Smooth muscle cell (in vitro differentiated cells): ENCODE results near the gene TEN1. TPM values are rescaled to one million over a fixed set of nuclear protein-coding genes. Genes with fewer than 3 reads are reported as not detected.

Experiments
- DNase-seq: peaks from one replicate; lab custom pipeline; 2025; ENCODE audit not compliant: unreplicated experiment; lab: John Stamatoyannopoulos, UW
- H2AFZ ChIP-seq: fragments of 200-600 bp; sonication (generic); 2 replicates; pipeline ENCODE4 v1.6.0; 2016; ENCODE audit warnings: antibody characterized with exemption, low read depth, mild to moderate bottlenecking
- H3F3A ChIP-seq: fragments of 200-600 bp; sonication (generic); 2 replicates; pipeline ENCODE4 v1.6.0; 2017; ENCODE audit warnings: antibody characterized with exemption, low read depth
- H3K27ac ChIP-seq: fragments of 200-600 bp; sonication (generic); 2 replicates; pipeline ENCODE4 v1.5.1; 2016; ENCODE audit warnings: low read depth, mild to moderate bottlenecking
- H3K27me3 ChIP-seq: fragments of 200-600 bp; sonication (generic); 2 replicates; pipeline ENCODE4 v1.6.1; 2016; ENCODE audit warnings: low read depth, mild to moderate bottlenecking
- H3K36me3 ChIP-seq: fragments of 200-600 bp; sonication (generic); 2 replicates; pipeline ENCODE4 v1.5.1; 2016; ENCODE audit warnings: low read depth
- H3K4me1 ChIP-seq: fragments of 200-600 bp; sonication (generic); 2 replicates; pipeline ENCODE4 v1.5.1; 2016; ENCODE audit warnings: low read depth
- H3K4me2 ChIP-seq: fragments of 200-600 bp; sonication (generic); 2 replicates; pipeline ENCODE4 v1.6.0; 2016; ENCODE audit warnings: mild to moderate bottlenecking
- H3K4me3 ChIP-seq: fragments of 200-600 bp; sonication (generic); 2 replicates; pipeline ENCODE4 v1.5.1; 2016; ENCODE audit warnings: mild to moderate bottlenecking
- H3K79me2 ChIP-seq: fragments of 200-600 bp; sonication (generic); 2 replicates; pipeline ENCODE4 v1.6.0; 2016; ENCODE audit warnings: low read depth, mild to moderate bottlenecking
- H3K9ac ChIP-seq: fragments of 200-600 bp; sonication (generic); 2 replicates; pipeline ENCODE4 v1.6.0; 2016; ENCODE audit warnings: low read depth
- H3K9me3 ChIP-seq: fragments of 200-600 bp; sonication (generic); replicated peaks from 2 replicates; pipeline ENCODE4 v1.5.1; 2016; ENCODE audit warnings: low read depth
- H4K20me1 ChIP-seq: fragments of 200-600 bp; sonication (generic); 2 replicates; pipeline ENCODE4 v1.6.0; 2016; ENCODE audit warnings: low read depth
- CTCF ChIP-seq: fragments of 200-600 bp; sonication (generic); IDR thresholded peaks from 2 replicates; pipeline ENCODE4 v1.5.1; 2017; ENCODE audit warnings: borderline replicate concordance, mild to moderate bottlenecking, antibody characterized with exemption; ENCODE audit not compliant: insufficient read depth, poor library complexity, severe bottlenecking
- WGBS: methylation state at CpG from one replicate; pipeline ENCODE4 v1.1.7; 2016; ENCODE audit warnings: low lambda C conversion rate; 5-methylcytosine and 5-hydroxymethylcytosine counted together
- polyA plus RNA-seq: library from polyadenylated mRNA; unstranded; fragments of >200 nt; fragmentation: Nextera tagmentation; extraction: Ambion mirVana; gene quantifications from 2 replicates; pipeline ENCODE4 v1.2.1, GENCODE V29; 2016
- total RNA-seq: library from RNA; depleted of rRNA; stranded (reverse); fragments of >200 nt; gene quantifications from 2 replicates; pipeline ENCODE4 v1.2.3, GENCODE V29; 2014

The TEN1 gene
- total and polyA plus RNA-seq, 2 experiments from 2014 or later = 15.5 to 19.2 TPM

- no peaks in the 10 kb centered on the region for H3K4me1 ChIP-seq
- H3K9ac ChIP-seq = no peak overlapping the region
- no peaks in the 10 kb centered on the region for H3K9me3 ChIP-seq
- H3K4me3 ChIP-seq = no peak overlapping the region
- H3K27me3 ChIP-seq = no peaks in the 10 kb centered on the region
- DNase-seq = no peak
- 88% methylated on average over 6 of the region's 6 CpGs for WGBS
- no peak overlapping the region for H2AFZ ChIP-seq
- H3F3A ChIP-seq = no peaks in the 10 kb centered on the region
- H3K79me2 ChIP-seq = no peaks in the 10 kb centered on the region
- H3K36me3 ChIP-seq = no peaks in the 10 kb centered on the region
- TF ChIP-seq CTCF = no peak
- H3K4me2 ChIP-seq = no peak overlapping the region
- H3K27ac ChIP-seq = no peak overlapping the region
- no peaks in the 10 kb centered on the region for H4K20me1 ChIP-seq
Measured at GRCh38 chr17:76003915-76004314, 24.9 kb downstream of the TEN1 start.

- Histone ChIP-seq H3F3A (no peaks in the 10 kb centered on the region), H4K20me1 (no peaks in the 10 kb centered on the region), H2AFZ (no peak overlapping the region), H3K4me3 (no peak overlapping the region), H3K36me3 (no peaks in the 10 kb centered on the region), H3K27ac (no peak overlapping the region), H3K4me2 (no peak overlapping the region), H3K79me2 (no peaks in the 10 kb centered on the region), H3K9me3 (no peaks in the 10 kb centered on the region), H3K4me1 (no peaks in the 10 kb centered on the region), H3K9ac (no peak overlapping the region), H3K27me3 (no peaks in the 10 kb centered on the region)
- WGBS = 85% methylated on average over 8 of the region's 8 CpGs
- TF ChIP-seq CTCF = no peak
- DNase-seq = no peak
Measured at GRCh38 chr17:76004750-76005262, 25.8 kb downstream of the TEN1 start.

GRCh38 chr17:76005263-76006149 is 26.5 kb downstream of the TEN1 start:
- DNase-seq = peak; percentile 38
- Histone ChIP-seq H3K9me3 (no peaks in the 10 kb centered on the region), H3K36me3 (no peaks in the 10 kb centered on the region), H3K27me3 (no peaks in the 10 kb centered on the region), H3K9ac (no peak overlapping the region), H3F3A (no peaks in the 10 kb centered on the region), H4K20me1 (no peaks in the 10 kb centered on the region), H3K4me3 (no peak overlapping the region), H3K79me2 (no peaks in the 10 kb centered on the region), H2AFZ (no peak overlapping the region), H3K4me1 (no peaks in the 10 kb centered on the region), H3K4me2 (no peak overlapping the region), H3K27ac (no peak overlapping the region)
- 73% methylated on average over 16 of the region's 16 CpGs for WGBS
- peak; percentile 76 for TF ChIP-seq CTCF
